Ishikawa (cell line): Measurements from ENCODE around the gene ASXL1.

Source experiments
- FOXM1 ChIP-seq: IDR thresholded peaks from 2 replicates; pipeline ENCODE4 v1.6.1; 2012; ENCODE audit warnings: low read depth, borderline replicate concordance
- NFIC ChIP-seq: IDR thresholded peaks from 2 replicates; pipeline ENCODE4 v1.6.1; 2012
- RAD21 ChIP-seq: IDR thresholded peaks from 2 replicates; pipeline ENCODE4 v1.6.1; 2012; ENCODE audit warnings: low read depth
- TAF1 ChIP-seq: IDR thresholded peaks from 2 replicates; pipeline ENCODE4 v1.6.1; 2012; ENCODE audit warnings: low read depth, mild to moderate bottlenecking
- YY1 ChIP-seq: IDR thresholded peaks from 2 replicates; pipeline ENCODE4 v1.6.1; 2012; ENCODE audit warnings: low read depth
- ZBTB7A ChIP-seq: IDR thresholded peaks from 2 replicates; pipeline ENCODE4 v1.6.1; 2012; ENCODE audit warnings: low read depth
- TF ChIP-seq, protein P1 (sequence below): IDR thresholded peaks from 2 replicates; pipeline ENCODE4 v1.6.1; 2012
- TF ChIP-seq, protein P2 (sequence below): IDR thresholded peaks from 2 replicates; pipeline ENCODE4 v1.6.1; 2012
- TF ChIP-seq, protein P3 (sequence below): IDR thresholded peaks from 2 replicates; pipeline ENCODE4 v1.6.1; 2012; ENCODE audit warnings: low read depth, mild to moderate bottlenecking

DNA sequence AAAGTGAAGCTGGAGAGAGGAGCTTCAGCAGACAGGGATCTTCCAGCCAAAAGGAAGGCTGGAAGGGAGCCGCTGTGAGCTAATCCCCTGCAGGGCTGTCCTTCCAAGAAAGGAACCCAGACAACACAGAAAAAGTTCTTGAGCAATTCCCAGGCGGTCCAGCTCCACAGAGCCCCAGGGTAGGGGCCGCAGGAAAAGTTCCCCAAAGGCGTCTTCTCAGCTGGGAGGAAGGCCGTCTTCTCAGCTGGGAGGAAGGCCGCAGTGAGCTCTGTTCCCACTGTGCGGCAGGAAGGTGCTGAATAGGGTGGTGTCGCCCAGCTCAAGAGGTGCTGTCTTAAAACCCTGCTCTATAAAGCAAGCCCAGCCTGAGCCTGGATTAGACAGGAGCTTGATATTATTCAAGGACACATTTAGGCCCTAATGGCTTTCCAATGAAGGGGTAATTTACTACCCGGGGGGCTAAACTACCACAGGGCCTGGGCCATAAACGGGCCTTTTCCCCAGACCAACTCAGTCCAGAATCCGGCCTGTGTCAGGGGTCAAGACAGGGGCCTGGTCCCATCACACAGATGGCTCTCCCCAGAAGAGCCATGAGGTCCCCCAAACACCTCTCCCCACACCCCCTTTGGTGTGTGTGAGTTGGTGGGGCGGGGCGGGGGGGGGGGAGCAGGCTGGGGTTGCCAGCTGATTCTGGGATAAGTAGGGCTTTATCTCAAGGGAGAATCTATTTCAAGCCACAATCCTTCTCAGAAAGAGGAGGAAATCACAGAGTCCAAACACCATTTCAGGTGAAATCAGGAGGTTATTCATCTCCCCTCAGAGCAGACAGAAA, 123.4 kb downstream of the ASXL1 start:
- TF ChIP-seq NFIC = no peak
- TF ChIP-seq ZBTB7A = no peak
- no peak for TF ChIP-seq RAD21
- TF ChIP-seq, protein P1, sequence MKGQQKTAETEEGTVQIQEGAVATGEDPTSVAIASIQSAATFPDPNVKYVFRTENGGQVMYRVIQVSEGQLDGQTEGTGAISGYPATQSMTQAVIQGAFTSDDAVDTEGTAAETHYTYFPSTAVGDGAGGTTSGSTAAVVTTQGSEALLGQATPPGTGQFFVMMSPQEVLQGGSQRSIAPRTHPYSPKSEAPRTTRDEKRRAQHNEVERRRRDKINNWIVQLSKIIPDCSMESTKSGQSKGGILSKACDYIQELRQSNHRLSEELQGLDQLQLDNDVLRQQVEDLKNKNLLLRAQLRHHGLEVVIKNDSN = no peak
- TF ChIP-seq, protein P2, sequence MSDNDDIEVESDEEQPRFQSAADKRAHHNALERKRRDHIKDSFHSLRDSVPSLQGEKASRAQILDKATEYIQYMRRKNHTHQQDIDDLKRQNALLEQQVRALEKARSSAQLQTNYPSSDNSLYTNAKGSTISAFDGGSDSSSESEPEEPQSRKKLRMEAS = no peak
- no peak for TF ChIP-seq YY1
- no peak for TF ChIP-seq FOXM1
- no peak for TF ChIP-seq TAF1
- TF ChIP-seq, protein P3, sequence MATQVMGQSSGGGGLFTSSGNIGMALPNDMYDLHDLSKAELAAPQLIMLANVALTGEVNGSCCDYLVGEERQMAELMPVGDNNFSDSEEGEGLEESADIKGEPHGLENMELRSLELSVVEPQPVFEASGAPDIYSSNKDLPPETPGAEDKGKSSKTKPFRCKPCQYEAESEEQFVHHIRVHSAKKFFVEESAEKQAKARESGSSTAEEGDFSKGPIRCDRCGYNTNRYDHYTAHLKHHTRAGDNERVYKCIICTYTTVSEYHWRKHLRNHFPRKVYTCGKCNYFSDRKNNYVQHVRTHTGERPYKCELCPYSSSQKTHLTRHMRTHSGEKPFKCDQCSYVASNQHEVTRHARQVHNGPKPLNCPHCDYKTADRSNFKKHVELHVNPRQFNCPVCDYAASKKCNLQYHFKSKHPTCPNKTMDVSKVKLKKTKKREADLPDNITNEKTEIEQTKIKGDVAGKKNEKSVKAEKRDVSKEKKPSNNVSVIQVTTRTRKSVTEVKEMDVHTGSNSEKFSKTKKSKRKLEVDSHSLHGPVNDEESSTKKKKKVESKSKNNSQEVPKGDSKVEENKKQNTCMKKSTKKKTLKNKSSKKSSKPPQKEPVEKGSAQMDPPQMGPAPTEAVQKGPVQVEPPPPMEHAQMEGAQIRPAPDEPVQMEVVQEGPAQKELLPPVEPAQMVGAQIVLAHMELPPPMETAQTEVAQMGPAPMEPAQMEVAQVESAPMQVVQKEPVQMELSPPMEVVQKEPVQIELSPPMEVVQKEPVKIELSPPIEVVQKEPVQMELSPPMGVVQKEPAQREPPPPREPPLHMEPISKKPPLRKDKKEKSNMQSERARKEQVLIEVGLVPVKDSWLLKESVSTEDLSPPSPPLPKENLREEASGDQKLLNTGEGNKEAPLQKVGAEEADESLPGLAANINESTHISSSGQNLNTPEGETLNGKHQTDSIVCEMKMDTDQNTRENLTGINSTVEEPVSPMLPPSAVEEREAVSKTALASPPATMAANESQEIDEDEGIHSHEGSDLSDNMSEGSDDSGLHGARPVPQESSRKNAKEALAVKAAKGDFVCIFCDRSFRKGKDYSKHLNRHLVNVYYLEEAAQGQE = no peak
